GM19239 (cell line): Measurements from ENCODE around the gene FAM170B.
A peak's percentile ranks its signal among the peaks of the same experiment; 100 is the strongest.

ENCODE experiments used
- DNase-seq: peaks from one replicate; pipeline ENCODE4 v3.0.0; 2011; ENCODE audit warnings: low spot score; ENCODE audit not compliant: insufficient read length
- FAIRE-seq: peaks from 2 replicates; lab custom pipeline; 2011; peaks lifted over from hg19 to GRCh38; lab: Jason Lieb, UNC

FAM170B gene

GRCh38 chr10:49170632-49171325 is 37.0 kb upstream of the FAM170B start:
- DNase-seq (no peak), FAIRE-seq (no peak)

GRCh38 chr10:49169776-49170175 is 36.0 kb upstream of the FAM170B start:
- no peak for DNase-seq
- FAIRE-seq, result no peak

GRCh38 chr10:49168831-49169500 is 35.1 kb upstream of the FAM170B start:
- DNase-seq, result no peak
- FAIRE-seq, result no peak

- DNase-seq (no peak), FAIRE-seq (no peak)
These were observed 34.3 kb upstream of the FAM170B start for GRCh38 chr10:49168171-49168540.

- DNase-seq, result no peak
These were observed 33.8 kb upstream of the FAM170B start for GRCh38 chr10:49167425-49168170.

GRCh38 chr10:49166484-49167400 is 32.9 kb upstream of the FAM170B start:
- FAIRE-seq (no peak), DNase-seq (no peak)

More at GRCh38 chr10:49167425-49168170, 33.8 kb upstream of the FAM170B start:
- no peak for FAIRE-seq

- FAIRE-seq (no peak), DNase-seq (no peak)
These were observed 32.1 kb upstream of the FAM170B start for GRCh38 chr10:49165821-49166483.

GRCh38 chr10:49165259-49165658 is 31.4 kb upstream of the FAM170B start:
- DNase-seq (no peak), FAIRE-seq (no peak)

- DNase-seq (peak; percentile 40), FAIRE-seq (peak; percentile 81)
These were observed 30.9 kb upstream of the FAM170B start for GRCh38 chr10:49164559-49165188.

GRCh38 chr10:49163741-49164140 is 29.9 kb upstream of the FAM170B start:
- FAIRE-seq (no peak), DNase-seq (no peak)

GRCh38 chr10:49162761-49163310 is 29.0 kb upstream of the FAM170B start:
- DNase-seq (no peak), FAIRE-seq (no peak)

GRCh38 chr10:49162063-49162462 is 28.2 kb upstream of the FAM170B start:
- no peak for DNase-seq
- no peak for FAIRE-seq

GRCh38 chr10:49161411-49161997 is 27.7 kb upstream of the FAM170B start:
- DNase-seq (no peak), FAIRE-seq (no peak)

- DNase-seq, result no peak
- FAIRE-seq, result no peak
These were observed 27.0 kb upstream of the FAM170B start for GRCh38 chr10:49160814-49161213.

GRCh38 chr10:49160110-49160509 is 26.3 kb upstream of the FAM170B start:
- no peak for DNase-seq
- FAIRE-seq, result no peak

- FAIRE-seq (no peak), DNase-seq (no peak)
These were observed 25.1 kb upstream of the FAM170B start for GRCh38 chr10:49158915-49159314.

- FAIRE-seq (no peak), DNase-seq (no peak)
These were observed 24.6 kb upstream of the FAM170B start for GRCh38 chr10:49158404-49158803.

- FAIRE-seq, result no peak
These were observed 23.4 kb upstream of the FAM170B start for GRCh38 chr10:49157229-49157628.

GRCh38 chr10:49154641-49155040 is 20.8 kb upstream of the FAM170B start:
- DNase-seq (no peak), FAIRE-seq (no peak)

More at GRCh38 chr10:49157229-49157628, 23.4 kb upstream of the FAM170B start:
- no peak for DNase-seq
